WERI-Rb-1 (cell line): Measurements from ENCODE around the gene GMDS.

Source experiments
- DNase-seq: peaks from one replicate; pipeline ENCODE4 v3.0.0-alpha.2; 2020
- H3K27ac ChIP-seq: fragments of 250-450 bp; sonication (Bioruptor Pico); 2 replicates; pipeline ENCODE4 v1.5.1; 2020; ENCODE audit warnings: mild to moderate bottlenecking, moderate library complexity
- H3K27me3 ChIP-seq: fragments of 250-450 bp; sonication (Bioruptor Pico); 2 replicates; pipeline ENCODE4 v1.5.1; 2021; ENCODE audit warnings: mild to moderate bottlenecking, low read depth, moderate library complexity; ENCODE audit not compliant: insufficient read depth, severe bottlenecking
- H3K36me3 ChIP-seq: fragments of 250-450 bp; sonication (Bioruptor Pico); 2 replicates; pipeline ENCODE4 v1.5.1; 2020; ENCODE audit warnings: mild to moderate bottlenecking, moderate library complexity
- H3K4me3 ChIP-seq: 2 replicates; pipeline ENCODE4 v1.5.1; 2011; ENCODE audit warnings: low read depth, mild to moderate bottlenecking, control low read depth, low read length
- H3K9me3 ChIP-seq: fragments of 250-450 bp; sonication (Bioruptor Pico); 2 replicates; pipeline ENCODE4 v1.5.1; 2021; ENCODE audit warnings: mild to moderate bottlenecking, moderate library complexity; ENCODE audit not compliant: severe bottlenecking
- CTCF ChIP-seq: IDR thresholded peaks from 2 replicates; pipeline ENCODE4 v1.5.1; 2011; ENCODE audit warnings: low read depth, mild to moderate bottlenecking, control low read depth, inconsistent platforms, low read length

The GMDS gene

GRCh38 chr6:2235777-2236495, 9.5 kb downstream of the GMDS start:
- Histone ChIP-seq H3K4me3 (no peak overlapping the region), H3K27ac (no peak overlapping the region), H3K27me3 (no peaks in the 10 kb centered on the region), H3K9me3 (no peaks in the 10 kb centered on the region), H3K36me3 (no peaks in the 10 kb centered on the region)
- no peak for TF ChIP-seq CTCF
- no peak for DNase-seq

- Histone ChIP-seq H3K9me3 (no peaks in the 10 kb centered on the region), H3K4me3 (no peak overlapping the region), H3K27me3 (no peaks in the 10 kb centered on the region), H3K36me3 (no peaks in the 10 kb centered on the region), H3K27ac (no peak overlapping the region)
- TF ChIP-seq CTCF, result no peak
- DNase-seq, result no peak
These were observed 13.0 kb downstream of the GMDS start for GRCh38 chr6:2232445-2232844.

GRCh38 chr6:2231438-2231837, 14.0 kb downstream of the GMDS start:
- no peaks in the 10 kb centered on the region for H3K9me3 ChIP-seq
- no peak for DNase-seq
- no peaks in the 10 kb centered on the region for H3K27me3 ChIP-seq
- no peak overlapping the region for H3K27ac ChIP-seq
- H3K36me3 ChIP-seq, result no peaks in the 10 kb centered on the region
- no peak for TF ChIP-seq CTCF
- H3K4me3 ChIP-seq, result no peak overlapping the region

- Histone ChIP-seq H3K27ac (no peak overlapping the region), H3K9me3 (no peaks in the 10 kb centered on the region), H3K27me3 (no peaks in the 10 kb centered on the region), H3K4me3 (no peak overlapping the region), H3K36me3 (no peaks in the 10 kb centered on the region)
- no peak for TF ChIP-seq CTCF
- no peak for DNase-seq
These were observed 14.6 kb downstream of the GMDS start for GRCh38 chr6:2230659-2231277.

DNA sequence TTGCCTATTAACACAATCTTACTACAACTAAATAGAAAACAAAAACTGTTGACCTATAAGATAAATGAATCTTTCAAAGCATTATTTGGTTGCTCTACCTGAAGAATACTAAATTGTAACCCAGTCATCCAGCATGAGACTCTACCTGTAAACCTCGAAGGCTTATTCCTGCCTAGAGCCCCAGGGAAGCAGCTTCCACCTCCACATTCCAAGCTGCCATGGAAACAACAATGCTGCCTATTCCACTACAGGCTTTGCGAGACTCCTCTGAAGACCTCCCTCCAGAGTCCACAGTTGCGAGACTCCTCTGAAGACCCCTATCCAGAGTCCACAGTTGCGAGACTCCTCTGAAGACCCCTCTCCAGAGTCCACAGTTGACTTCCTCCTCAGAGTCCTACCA, 15.7 kb downstream of the GMDS start:
- Histone ChIP-seq H3K9me3 (no peaks in the 10 kb centered on the region), H3K4me3 (no peak overlapping the region), H3K27ac (no peak overlapping the region), H3K27me3 (no peaks in the 10 kb centered on the region), H3K36me3 (no peaks in the 10 kb centered on the region)
- DNase-seq, result no peak
- TF ChIP-seq CTCF, result no peak
